ENCODE data around the gene CLNK. TPM values are rescaled to one million over a fixed set of nuclear protein-coding genes. Genes with fewer than 3 reads are reported as not detected.

Gene CLNK
- total and polyA plus RNA-seq, 7 donors: 0.44 TPM; not detected in 6

DNA sequence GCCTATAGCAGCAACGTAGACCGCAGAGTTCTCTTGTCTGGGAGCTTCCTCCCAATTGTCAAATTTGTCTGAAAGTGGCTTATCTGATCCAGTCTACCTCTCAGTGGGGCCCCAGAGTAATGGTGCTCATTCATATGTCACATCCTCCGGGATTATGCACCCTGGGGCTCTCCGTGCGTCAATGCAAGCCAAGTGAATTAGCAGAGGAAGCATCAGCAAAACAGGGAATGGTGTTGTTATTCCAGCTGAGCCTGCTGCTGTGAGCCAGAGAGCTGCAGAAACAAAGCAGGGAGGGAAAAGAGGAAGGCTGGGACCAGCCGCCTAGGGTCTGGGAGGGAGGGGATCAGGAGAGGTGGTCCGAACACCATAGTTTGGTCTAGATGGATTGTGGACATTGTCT lies 95.2 kb downstream of the CLNK start:
- WGBS, 2 donors: 81 to 90% methylated on average over 7 of the region's 7 CpGs
- Histone ChIP-seq H3K27ac (no peak overlapping the region), H3K36me3 (no peaks in the 10 kb centered on the region), H3K4me1 (peaks cover 0 to 4% (median 2%) of the 10 kb centered on the region in 4 donors), H3K9me3 (no peaks in the 10 kb centered on the region), H3K4me3 (no peak overlapping the region), H3K27me3 (no peaks in the 10 kb centered on the region)
- intact Hi-C loops (cut with DNase I): no loop called here
- DNase-seq: no peak
- no peak for TF ChIP-seq POLR2AphosphoS5 (IDR thresholded peaks at IDR 0.05)
- TF ChIP-seq POLR2A (IDR thresholded peaks at IDR 0.05): no peak
- no peak for TF ChIP-seq CTCF (IDR thresholded peaks at IDR 0.05)
- no peak for TF ChIP-seq EP300 (IDR thresholded peaks at IDR 0.05)

DNA sequence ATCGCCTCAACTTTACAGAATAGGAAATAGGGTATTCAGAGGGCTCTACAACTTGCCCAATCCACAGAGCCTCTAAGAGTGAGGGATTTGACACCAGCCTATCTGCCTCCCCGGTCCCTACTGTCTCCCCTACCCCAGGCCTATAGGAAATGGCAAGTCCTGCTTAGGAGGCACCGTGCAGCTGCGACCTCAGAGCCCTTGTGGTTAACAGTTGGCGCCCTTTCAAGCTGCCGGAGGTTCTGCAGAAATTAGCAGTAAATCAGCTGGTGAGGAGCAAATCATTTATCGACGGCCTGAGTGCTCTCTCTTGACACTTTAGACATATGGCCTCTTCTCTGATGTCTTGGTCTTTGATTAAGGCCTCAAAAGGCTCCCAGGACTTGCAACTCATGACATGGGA lies 96.9 kb downstream of the CLNK start:
- Histone ChIP-seq H3K9me3 (no peaks in the 10 kb centered on the region), H3K4me3 (no peak overlapping the region), H3K4me1 (peaks cover 0 to 12% (median 3%) of the 10 kb centered on the region in 4 donors), H3K36me3 (no peaks in the 10 kb centered on the region), H3K27ac (no peak overlapping the region), H3K27me3 (no peaks in the 10 kb centered on the region)
- intact Hi-C loops (cut with DNase I): no loop called here
- WGBS, 2 donors: 39 to 72% methylated on average over 8 of the region's 8 CpGs
- TF ChIP-seq EP300 (IDR thresholded peaks at IDR 0.05) (no peak), POLR2AphosphoS5 (IDR thresholded peaks at IDR 0.05) (no peak), POLR2A (IDR thresholded peaks at IDR 0.05) (no peak), CTCF (IDR thresholded peaks at IDR 0.05) (no peak)
- no peak for DNase-seq

GRCh38 chr4:10587296-10587695 lies 97.3 kb downstream of the CLNK start:
- no peak for DNase-seq
- H3K27me3 ChIP-seq: no peaks in the 10 kb centered on the region
- no peaks in the 10 kb centered on the region for H3K36me3 ChIP-seq
- H3K4me1 ChIP-seq: peaks cover 0 to 12% (median 3%) of the 10 kb centered on the region in 4 donors
- WGBS, 2 donors: 84 to 91% methylated on average over 12 of the region's 12 CpGs
- H3K4me3 ChIP-seq: no peak overlapping the region
- H3K27ac ChIP-seq: no peak overlapping the region
- intact Hi-C loops (cut with DNase I): no loop called here
- TF ChIP-seq POLR2A (IDR thresholded peaks at IDR 0.05) (no peak), CTCF (IDR thresholded peaks at IDR 0.05) (no peak), POLR2AphosphoS5 (IDR thresholded peaks at IDR 0.05) (no peak), EP300 (IDR thresholded peaks at IDR 0.05) (no peak)
- no peaks in the 10 kb centered on the region for H3K9me3 ChIP-seq

GRCh38 chr4:10584042-10584441 lies 100.5 kb downstream of the CLNK start:
- WGBS, 2 donors: 0 to 16% methylated on average over 2 of the region's 2 CpGs
- no peak for DNase-seq
- TF ChIP-seq POLR2AphosphoS5 (IDR thresholded peaks at IDR 0.05) (peak in 3 of 4 donors; percentile 44 to 70 (median 54)), POLR2A (IDR thresholded peaks at IDR 0.05) (no peak)
- H3K9me3 ChIP-seq: no peaks in the 10 kb centered on the region
- intact Hi-C loops (cut with DNase I): no loop called here
- no peaks in the 10 kb centered on the region for H3K27me3 ChIP-seq
- no peaks in the 10 kb centered on the region for H3K36me3 ChIP-seq
- H3K4me3 ChIP-seq: peak overlapping the region in 3 of 4 donors; percentile 15 to 29 (median 19)
- peak overlapping the region in 3 of 4 donors; percentile 17 to 43 (median 35) for H3K27ac ChIP-seq
- peaks cover 0 to 12% (median 3%) of the 10 kb centered on the region in 4 donors for H3K4me1 ChIP-seq

DNA sequence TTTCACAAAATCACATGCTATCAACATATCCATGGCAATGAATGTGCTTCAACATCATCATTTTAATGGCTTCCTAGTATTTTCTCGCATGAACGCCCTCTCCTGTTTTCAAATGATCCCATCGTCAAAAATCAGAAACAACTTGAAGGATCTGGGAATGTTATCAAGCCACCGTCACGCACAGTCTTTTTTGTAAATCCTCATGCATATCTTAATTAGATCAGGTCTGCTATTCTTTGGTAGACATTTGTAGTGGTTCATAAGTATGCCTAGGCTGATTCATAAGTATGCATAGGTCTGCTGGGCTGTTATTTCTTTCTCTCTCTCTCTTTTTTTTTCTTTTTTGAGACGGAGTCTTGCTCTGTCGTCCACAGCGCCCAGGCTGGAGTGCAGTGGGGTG lies 101.6 kb downstream of the CLNK start:
- 92 to 95% methylated on average over 8 of the region's 8 CpGs for WGBS, 2 donors
- intact Hi-C loops (cut with DNase I): loop anchor here (2.0 kb wide), 1 partner anchor 846 kb away; the partner anchor contains the start of gene HS3ST1

More for the DNA sequence above, 101.6 kb downstream of the CLNK start:
- Histone ChIP-seq H3K27me3 (no peaks in the 10 kb centered on the region), H3K4me1 (peaks cover 0 to 12% (median 3%) of the 10 kb centered on the region in 4 donors), H3K4me3 (no peak overlapping the region), H3K27ac (no peak overlapping the region), H3K9me3 (no peaks in the 10 kb centered on the region), H3K36me3 (no peaks in the 10 kb centered on the region)
- TF ChIP-seq POLR2A (IDR thresholded peaks at IDR 0.05) (no peak), CTCF (IDR thresholded peaks at IDR 0.05) (no peak), EP300 (IDR thresholded peaks at IDR 0.05) (no peak)
- DNase-seq: no peak
